D721Med (cell line): ENCODE results near the gene CCDC88C.

ENCODE experiments used
- DNase-seq: peaks from one replicate; pipeline ENCODE4 v3.0.0; 2011; ENCODE audit warnings: low spot score; ENCODE audit not compliant: insufficient read length
- FAIRE-seq: peaks from 2 replicates; lab custom pipeline; 2011; peaks lifted over from hg19 to GRCh38; lab: Jason Lieb, UNC
- TF ChIP-seq, protein P1 (sequence below): IDR thresholded peaks from 2 replicates; pipeline ENCODE4 v1.5.1; 2012; ENCODE audit warnings: mild to moderate bottlenecking, control low read depth; ENCODE audit not compliant: insufficient read depth; ENCODE audit errors: missing control alignments

The CCDC88C gene

DNA sequence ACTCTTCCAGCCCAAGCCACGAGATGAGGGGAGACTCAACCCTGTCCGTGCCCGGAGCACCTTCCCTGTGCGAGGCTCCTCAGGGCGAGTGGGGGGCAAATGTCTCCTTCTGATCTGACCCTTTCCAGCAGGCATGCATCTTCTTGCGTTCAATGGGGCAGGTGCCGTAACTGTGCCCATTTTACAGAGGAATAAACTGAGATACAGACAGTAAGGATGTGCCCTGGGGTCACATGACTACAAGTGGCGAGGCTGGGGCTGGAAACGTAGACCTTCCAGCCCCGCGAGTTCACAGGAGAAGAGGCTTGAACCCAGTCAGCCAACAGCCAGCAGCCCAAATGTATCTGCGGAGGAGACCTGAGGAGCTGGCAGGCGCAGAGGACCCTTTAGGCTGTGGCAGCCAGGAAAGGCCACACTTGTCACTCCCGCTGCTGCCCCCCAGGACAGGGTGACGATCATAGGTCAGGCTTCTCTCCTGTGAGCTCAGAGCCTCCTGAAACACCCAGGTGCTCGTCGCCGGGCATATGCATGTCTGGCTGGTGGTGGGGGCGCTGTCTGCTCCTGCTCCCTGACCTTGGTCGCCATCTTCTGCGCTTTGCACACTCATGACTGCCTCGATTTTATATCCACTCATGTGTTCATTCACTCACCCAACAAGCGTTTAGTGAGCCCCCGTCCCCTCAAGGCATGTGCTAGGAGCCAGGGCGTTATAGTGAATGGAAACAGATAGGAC, 41.7 kb downstream of the CCDC88C start:
- DNase-seq (no peak), FAIRE-seq (no peak)
- TF ChIP-seq, protein P1, sequence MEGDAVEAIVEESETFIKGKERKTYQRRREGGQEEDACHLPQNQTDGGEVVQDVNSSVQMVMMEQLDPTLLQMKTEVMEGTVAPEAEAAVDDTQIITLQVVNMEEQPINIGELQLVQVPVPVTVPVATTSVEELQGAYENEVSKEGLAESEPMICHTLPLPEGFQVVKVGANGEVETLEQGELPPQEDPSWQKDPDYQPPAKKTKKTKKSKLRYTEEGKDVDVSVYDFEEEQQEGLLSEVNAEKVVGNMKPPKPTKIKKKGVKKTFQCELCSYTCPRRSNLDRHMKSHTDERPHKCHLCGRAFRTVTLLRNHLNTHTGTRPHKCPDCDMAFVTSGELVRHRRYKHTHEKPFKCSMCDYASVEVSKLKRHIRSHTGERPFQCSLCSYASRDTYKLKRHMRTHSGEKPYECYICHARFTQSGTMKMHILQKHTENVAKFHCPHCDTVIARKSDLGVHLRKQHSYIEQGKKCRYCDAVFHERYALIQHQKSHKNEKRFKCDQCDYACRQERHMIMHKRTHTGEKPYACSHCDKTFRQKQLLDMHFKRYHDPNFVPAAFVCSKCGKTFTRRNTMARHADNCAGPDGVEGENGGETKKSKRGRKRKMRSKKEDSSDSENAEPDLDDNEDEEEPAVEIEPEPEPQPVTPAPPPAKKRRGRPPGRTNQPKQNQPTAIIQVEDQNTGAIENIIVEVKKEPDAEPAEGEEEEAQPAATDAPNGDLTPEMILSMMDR, result no peak

DNA sequence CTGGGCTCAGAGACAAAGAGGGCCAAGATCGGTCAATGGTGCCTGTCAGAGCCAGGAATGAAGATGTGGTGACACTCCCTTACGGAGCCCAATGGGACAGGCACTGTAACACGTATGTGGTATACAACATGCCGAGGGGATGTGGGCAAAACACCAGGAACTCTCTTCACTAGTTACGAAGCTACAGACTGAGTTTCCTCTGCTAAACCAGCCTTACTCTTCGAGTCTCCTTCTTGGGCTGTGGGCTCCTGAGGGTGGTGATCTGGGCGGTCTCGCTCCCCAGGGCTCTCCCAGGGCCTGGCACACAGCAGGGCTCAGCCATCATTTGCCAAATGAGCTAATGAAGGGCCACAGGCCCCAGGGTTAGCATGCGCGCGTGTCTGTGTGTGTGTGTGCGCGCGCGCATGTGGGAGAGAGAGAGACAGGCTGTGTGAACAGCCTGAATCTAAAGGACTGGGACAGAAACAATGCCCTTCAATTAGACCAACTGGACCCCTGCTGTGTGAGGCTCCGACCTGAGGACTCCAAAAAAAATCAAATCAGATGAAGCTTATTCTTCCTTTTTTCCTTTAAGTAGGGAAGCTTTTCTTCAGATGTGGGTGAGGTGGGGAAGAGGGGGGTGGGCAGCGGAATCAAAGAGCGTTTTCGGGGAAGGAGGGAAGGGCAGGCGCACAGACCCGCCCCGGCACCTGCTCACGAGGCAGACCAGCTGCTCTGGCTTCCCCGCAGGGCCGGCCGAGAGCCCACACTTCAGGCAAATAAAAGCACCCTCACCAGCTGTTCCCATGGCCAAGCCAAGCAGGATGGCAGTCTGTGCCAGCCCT, 42.5 kb downstream of the CCDC88C start:
- no peak for DNase-seq
- no peak for FAIRE-seq
- TF ChIP-seq, protein P1, result no peak

DNA sequence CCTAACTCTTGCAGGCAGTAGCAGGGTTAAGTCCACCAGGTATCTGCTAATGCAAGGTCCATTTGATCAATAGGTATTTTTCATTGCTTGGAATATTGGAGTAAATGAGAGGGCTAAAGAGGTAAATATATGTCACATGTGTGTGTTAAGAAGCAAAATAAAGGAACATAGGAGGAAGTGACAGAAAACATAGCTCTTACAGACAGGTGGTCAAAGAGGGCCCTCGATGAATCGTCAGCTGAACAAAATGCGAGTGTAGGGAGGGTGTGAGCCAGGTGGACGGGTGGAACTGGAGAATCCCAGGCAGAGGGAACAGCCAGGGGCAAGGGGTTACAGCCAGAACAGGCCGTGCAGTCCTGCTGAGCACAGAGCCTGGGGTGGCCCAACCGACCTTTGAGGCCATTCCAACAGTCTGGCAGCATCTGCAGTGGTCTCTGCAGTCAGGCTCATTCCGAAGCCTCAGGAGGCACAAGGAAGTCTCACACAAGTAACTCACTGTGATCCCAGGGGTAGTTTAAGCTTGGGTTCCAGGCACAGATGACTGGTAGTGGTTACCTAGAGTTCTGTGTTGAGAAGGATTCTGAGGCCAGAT, 43.2 kb downstream of the CCDC88C start:
- TF ChIP-seq, protein P1, result no peak
- FAIRE-seq, result no peak
- no peak for DNase-seq

DNA sequence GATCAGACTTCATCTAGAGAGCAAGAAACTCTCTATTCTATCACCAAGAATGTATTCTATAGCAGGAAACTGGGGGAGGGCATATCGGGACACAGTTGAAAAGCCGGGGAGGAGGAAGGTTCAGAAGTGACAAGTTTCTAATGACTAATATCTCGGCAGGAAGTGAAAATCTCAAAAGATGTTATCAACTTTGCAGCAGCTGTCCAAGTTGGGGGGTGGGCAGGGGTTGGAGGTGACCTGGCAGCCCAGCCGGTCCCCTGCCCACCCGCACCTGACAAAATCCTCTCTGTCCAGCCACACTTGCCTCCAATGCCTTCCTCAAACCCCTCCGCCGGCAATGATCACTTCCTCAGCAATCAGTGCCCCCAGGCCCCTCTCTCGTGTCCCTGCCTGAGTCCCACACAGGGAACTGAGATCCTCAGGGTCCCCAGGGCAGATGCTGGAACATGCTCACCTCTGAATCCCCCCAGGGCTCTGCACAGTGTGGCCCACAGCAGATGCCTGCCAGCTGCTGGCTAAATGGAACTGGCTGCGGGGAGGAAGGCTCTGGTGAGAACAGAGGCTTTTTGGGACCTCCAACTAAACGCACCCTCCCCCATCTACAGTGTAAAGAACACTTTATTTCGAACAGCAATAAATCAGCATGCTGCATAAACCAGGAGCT, 43.9 kb downstream of the CCDC88C start:
- no peak for DNase-seq

DNA sequence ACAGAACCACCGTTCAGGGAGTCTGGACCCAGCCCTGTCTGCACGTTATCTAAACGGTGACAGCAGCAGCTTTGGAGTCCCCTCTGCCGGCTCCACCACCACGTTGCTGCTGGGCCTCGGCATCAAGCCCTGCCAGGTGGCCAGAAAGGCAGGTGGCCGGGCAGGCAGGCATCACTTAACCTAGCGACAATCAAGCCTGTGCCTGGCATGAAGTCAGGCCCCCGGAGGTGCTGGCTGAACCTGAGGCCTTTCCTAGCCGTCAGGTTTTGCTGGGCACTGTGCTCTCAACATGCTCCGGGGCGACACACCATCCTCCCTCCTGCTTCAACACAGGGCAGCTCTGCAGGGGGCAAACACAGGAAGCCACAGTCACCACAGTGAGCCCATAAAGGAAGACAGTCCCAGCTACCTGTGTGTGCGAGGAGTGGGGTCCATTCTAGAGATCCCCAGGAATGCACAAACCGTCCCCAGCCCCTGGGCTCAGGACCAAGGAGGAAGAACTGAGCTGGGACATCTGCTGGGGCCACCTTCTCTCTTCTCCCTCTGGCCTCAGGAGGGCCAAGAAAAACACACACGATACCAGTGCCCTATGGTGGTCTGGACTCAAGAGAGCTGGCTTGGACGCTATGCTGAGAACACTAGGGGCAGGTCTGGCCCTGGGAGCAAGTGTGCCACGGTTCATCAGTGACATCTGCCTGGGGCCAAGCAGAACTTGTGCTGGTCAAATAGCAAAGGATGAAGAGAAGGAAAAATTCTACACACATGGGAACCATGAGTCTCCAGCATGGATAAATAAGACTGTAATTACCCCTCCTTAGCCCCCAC, 44.7 kb downstream of the CCDC88C start:
- DNase-seq (no peak), FAIRE-seq (no peak)

More for the DNA sequence above, 43.9 kb downstream of the CCDC88C start:
- FAIRE-seq, result no peak
- TF ChIP-seq, protein P1, result no peak

DNA sequence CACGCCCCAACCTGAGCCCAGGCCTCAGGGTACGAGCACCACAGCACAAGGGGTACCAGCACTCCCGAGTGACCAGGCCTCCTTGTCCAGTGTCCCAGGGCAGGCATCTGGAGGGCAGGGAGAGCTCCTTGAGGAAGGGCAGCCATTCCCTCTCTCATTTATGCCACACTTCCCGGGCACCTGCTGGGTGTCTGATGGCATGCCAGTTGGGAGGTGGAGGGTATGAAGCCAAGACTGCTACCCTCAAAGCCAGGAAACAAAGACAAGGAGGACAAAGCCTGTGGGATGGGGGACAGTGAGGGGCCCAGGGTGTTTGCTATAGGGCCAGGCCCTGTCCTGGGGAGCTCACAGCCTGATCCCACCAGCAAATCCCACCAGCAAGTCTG, 45.6 kb downstream of the CCDC88C start:
- DNase-seq (no peak), FAIRE-seq (no peak)
- TF ChIP-seq, protein P1, result no peak

More for the DNA sequence above, 44.7 kb downstream of the CCDC88C start:
- TF ChIP-seq, protein P1, result no peak
